Mucosa of rectum (tissue), 2 donors: ENCODE results near the gene PDE1C.

Experiments used
- H3K27ac ChIP-seq, 2 donors: one replicate each; pipeline ENCODE4 v1.7.0; 2013; ENCODE audit warnings: inconsistent platforms in 2 of 2, low read depth in 2 of 2, low read length in 2 of 2
- H3K27me3 ChIP-seq, 2 donors: one replicate each; pipeline ENCODE4 v1.7.0; 2013; ENCODE audit warnings: low read length in 2 of 2; ENCODE audit not compliant: control insufficient read depth in 2 of 2, insufficient read depth in 2 of 2
- H3K36me3 ChIP-seq, 2 donors: one replicate each; pipeline ENCODE4 v1.7.0; 2013; ENCODE audit warnings: low read length in 2 of 2; ENCODE audit not compliant: control insufficient read depth in 2 of 2, insufficient read depth in 2 of 2
- H3K4me1 ChIP-seq, 2 donors: one replicate each; pipeline ENCODE4 v1.7.0; 2013; ENCODE audit warnings: low read length in 2 of 2, mild to moderate bottlenecking in 1 of 2; ENCODE audit not compliant: control insufficient read depth in 2 of 2, insufficient read depth in 2 of 2
- H3K4me3 ChIP-seq, 2 donors: one replicate each; pipeline ENCODE4 v1.7.0; 2013; ENCODE audit warnings: low read length in 2 of 2
- H3K9ac ChIP-seq, 2 donors: one replicate each; pipeline ENCODE4 v1.7.0; 2013; ENCODE audit warnings: low read length in 2 of 2, low read depth in 1 of 2, mild to moderate bottlenecking in 1 of 2
- H3K9me3 ChIP-seq, 2 donors: one replicate each; pipeline ENCODE4 v1.7.0; 2013; ENCODE audit warnings: low read length in 2 of 2; ENCODE audit not compliant: control insufficient read depth in 2 of 2
- donor health status: healthy.
- donor health status: Normal muscosa, but diverticular disease.

The PDE1C gene

GRCh38 chr7:32033006-32033405, 37.2 kb downstream of the PDE1C start:
- Histone ChIP-seq H3K4me3 (no peak overlapping the region), H3K27ac (no peak overlapping the region), H3K36me3 (no peaks in the 10 kb centered on the region), H3K9ac (no peak overlapping the region), H3K27me3 (no peaks in the 10 kb centered on the region), H3K9me3 (no peaks in the 10 kb centered on the region), H3K4me1 (no peaks in the 10 kb centered on the region)

DNA sequence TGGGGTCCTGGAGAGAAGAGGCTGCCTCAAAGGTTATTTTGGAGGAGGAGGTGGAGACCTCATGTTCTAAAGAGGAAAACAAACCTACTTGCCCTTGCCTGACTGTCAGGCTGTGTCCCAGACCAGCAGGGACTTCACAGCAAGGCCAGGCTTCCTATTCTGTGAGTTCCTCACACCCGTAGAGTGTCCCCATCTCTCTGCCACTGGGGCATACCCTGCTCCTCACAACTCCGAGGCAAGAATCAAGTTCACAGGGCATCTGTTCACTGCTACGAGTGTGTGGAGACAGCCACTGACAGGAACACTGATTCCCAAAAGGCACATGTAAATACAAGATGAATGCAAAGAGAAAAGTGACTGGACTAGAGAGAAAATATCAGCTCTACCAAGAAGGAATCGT, 38.0 kb downstream of the PDE1C start:
- Histone ChIP-seq H3K27ac (no peak overlapping the region), H3K9ac (no peak overlapping the region)

DNA sequence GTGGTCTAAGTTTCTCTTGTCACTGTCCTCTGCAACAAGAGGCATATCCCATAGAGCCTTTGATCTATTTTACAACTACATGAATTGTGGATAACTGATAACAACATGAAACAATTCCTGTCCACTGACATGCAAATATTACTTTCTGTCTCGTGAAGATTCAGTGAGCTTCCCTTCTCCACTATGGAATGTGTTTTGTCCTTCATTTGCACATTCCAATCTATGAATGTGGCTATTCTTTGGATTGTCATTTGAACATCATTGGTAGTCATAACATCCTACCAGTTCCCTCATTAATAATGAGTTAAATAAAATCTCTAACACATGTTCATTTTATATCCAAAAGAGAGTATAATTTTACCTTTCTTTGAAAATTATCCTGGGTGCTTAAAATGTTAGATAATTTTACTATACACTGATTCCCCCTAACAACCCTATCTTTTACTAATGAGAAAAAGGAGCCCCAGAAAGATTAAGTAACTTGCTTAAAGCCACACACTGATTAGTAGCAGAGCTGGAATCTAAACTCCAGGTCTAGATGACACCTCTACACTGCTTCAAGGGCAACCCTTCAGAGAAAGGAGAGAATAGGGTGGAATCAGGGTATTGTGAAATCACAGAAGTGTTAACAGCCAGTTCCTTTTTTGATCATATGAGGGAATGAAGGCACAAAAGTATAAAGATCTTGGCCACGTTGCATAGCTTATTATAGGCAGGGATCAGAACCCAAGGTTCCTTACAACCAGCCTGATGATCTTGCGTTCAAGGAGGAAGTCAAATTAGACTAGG, 39.1 kb downstream of the PDE1C start:
- Histone ChIP-seq H3K36me3 (no peaks in the 10 kb centered on the region), H3K27ac (no peak overlapping the region), H3K4me1 (no peaks in the 10 kb centered on the region), H3K27me3 (no peaks in the 10 kb centered on the region), H3K9me3 (no peaks in the 10 kb centered on the region), H3K9ac (no peak overlapping the region), H3K4me3 (no peak overlapping the region)

More for the DNA sequence above, 38.0 kb downstream of the PDE1C start:
- H3K36me3 ChIP-seq: no peaks in the 10 kb centered on the region
- H3K27me3 ChIP-seq: no peaks in the 10 kb centered on the region
- no peak overlapping the region for H3K4me3 ChIP-seq
- no peaks in the 10 kb centered on the region for H3K4me1 ChIP-seq
- H3K9me3 ChIP-seq: no peaks in the 10 kb centered on the region

- H3K36me3 ChIP-seq: no peaks in the 10 kb centered on the region
- no peaks in the 10 kb centered on the region for H3K4me1 ChIP-seq
- H3K9me3 ChIP-seq: no peaks in the 10 kb centered on the region
- no peaks in the 10 kb centered on the region for H3K27me3 ChIP-seq
- H3K27ac ChIP-seq: no peak overlapping the region
- no peak overlapping the region for H3K9ac ChIP-seq
- H3K4me3 ChIP-seq: no peak overlapping the region
Measured at GRCh38 chr7:32026083-32026425, 44.2 kb downstream of the PDE1C start.

GRCh38 chr7:32025381-32026082, 44.7 kb downstream of the PDE1C start:
- H3K36me3 ChIP-seq: no peaks in the 10 kb centered on the region
- H3K4me3 ChIP-seq: no peak overlapping the region
- no peak overlapping the region for H3K27ac ChIP-seq
- H3K27me3 ChIP-seq: no peaks in the 10 kb centered on the region
- no peaks in the 10 kb centered on the region for H3K4me1 ChIP-seq
- no peak overlapping the region for H3K9ac ChIP-seq
- H3K9me3 ChIP-seq: no peaks in the 10 kb centered on the region

DNA sequence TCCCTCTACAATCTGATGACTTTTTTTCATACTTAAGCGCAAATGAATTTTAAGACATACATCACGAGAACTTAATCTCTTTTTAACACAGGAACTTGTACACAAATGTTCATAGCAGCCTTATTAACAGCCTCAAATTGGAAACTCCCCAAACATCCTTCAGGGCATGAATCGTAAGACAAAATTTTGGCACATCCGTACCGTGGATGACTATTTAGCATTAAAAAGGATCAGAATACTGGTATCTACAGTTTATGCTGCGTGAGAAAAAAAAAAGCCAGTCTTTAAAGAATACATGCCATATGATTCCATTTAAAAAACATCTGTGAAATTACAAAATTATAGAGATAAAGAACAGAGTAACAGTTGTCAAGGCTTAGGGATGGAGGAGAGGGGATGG, 46.8 kb downstream of the PDE1C start:
- Histone ChIP-seq H3K36me3 (no peaks in the 10 kb centered on the region), H3K4me1 (no peaks in the 10 kb centered on the region), H3K4me3 (no peak overlapping the region), H3K9ac (no peak overlapping the region), H3K9me3 (no peaks in the 10 kb centered on the region), H3K27ac (no peak overlapping the region), H3K27me3 (no peaks in the 10 kb centered on the region)

DNA sequence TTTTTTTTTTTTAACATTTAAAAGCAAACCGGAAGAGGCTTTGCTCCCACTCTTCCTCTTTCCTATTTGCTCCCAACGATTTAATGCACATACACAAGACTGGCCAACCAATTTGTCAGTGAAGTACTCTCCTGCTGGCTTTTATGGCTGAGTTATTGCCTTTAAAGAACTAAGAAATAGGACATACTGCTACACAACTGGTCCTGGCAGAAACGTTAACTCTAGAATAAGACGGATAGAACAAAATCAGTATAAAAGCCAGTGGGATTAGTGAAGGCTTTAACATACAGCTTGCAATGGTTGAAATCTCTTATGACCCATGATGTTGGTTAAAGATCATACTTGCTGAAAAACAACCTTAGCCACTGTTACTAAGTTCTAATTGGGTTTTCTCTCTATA, 47.2 kb downstream of the PDE1C start:
- H3K36me3 ChIP-seq: no peaks in the 10 kb centered on the region
- H3K4me1 ChIP-seq: no peaks in the 10 kb centered on the region
- no peak overlapping the region for H3K4me3 ChIP-seq
- H3K27ac ChIP-seq: no peak overlapping the region
- H3K9ac ChIP-seq: no peak overlapping the region
- H3K27me3 ChIP-seq: no peaks in the 10 kb centered on the region
- no peaks in the 10 kb centered on the region for H3K9me3 ChIP-seq

DNA sequence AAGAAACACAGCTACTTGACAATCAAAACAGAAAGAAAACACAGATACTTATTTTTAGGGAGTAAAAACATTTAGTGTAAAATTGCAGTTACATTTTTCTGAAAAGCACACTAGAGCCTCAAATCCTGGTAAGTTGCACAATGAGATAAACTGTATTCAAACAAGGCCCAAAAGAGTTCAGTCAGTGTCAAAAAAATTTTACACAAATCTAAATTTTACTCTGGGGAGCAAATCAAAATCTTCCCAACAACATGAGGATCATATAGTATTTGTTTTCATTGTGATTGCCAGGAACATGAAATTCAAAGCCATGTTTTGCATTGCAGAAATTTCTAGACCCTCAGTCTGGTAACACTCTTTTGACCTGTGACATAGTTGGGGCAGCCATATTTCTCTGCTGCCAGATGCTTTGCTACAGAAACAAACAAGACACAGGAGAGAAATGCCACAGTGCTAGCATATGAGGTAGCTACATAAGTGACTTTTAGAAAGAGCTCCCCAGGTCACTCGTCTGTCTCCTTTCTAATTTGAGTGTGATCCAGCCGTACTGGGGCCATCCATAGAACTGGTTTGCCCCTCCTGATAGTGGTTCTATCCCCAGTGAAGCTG, 49.6 kb downstream of the PDE1C start:
- no peaks in the 10 kb centered on the region for H3K9me3 ChIP-seq
- no peaks in the 10 kb centered on the region for H3K27me3 ChIP-seq
- no peak overlapping the region for H3K9ac ChIP-seq
- H3K36me3 ChIP-seq: no peaks in the 10 kb centered on the region
- no peak overlapping the region for H3K4me3 ChIP-seq
- no peaks in the 10 kb centered on the region for H3K4me1 ChIP-seq
- no peak overlapping the region for H3K27ac ChIP-seq

- H3K4me1 ChIP-seq: no peaks in the 10 kb centered on the region
- H3K27me3 ChIP-seq: no peaks in the 10 kb centered on the region
- H3K36me3 ChIP-seq: no peaks in the 10 kb centered on the region
- H3K4me3 ChIP-seq: no peak overlapping the region
- H3K27ac ChIP-seq: no peak overlapping the region
- H3K9me3 ChIP-seq: no peaks in the 10 kb centered on the region
- H3K9ac ChIP-seq: no peak overlapping the region
Measured at GRCh38 chr7:32018845-32019578, 51.2 kb downstream of the PDE1C start.

DNA sequence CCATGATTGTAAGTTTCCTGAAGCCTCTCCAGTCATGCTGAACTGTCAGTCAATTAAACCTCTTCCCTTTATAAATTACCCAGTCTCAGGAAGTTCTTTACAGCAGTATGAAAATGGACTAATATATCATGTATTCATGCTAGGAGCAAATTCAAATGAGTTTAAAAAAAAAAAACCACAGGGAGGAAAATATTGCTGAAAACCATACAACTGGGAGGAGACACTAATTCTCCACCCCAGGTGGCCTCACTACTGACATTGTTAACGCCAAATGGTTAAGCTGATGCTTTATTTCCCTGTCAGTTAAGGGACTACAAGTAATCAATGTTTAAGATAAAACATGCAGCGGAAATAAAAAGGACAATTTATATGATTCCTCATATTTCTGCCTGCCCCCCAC, 55.1 kb downstream of the PDE1C start:
- Histone ChIP-seq H3K9ac (no peak overlapping the region), H3K9me3 (no peaks in the 10 kb centered on the region), H3K27ac (no peak overlapping the region), H3K27me3 (no peaks in the 10 kb centered on the region), H3K36me3 (no peaks in the 10 kb centered on the region), H3K4me3 (no peak overlapping the region), H3K4me1 (no peaks in the 10 kb centered on the region)
